HG02610 (cell line): ENCODE measurements around the gene ANKRD37.
A peak's percentile ranks its signal among the peaks of the same experiment; 100 is the strongest.

Experiments used
- ATAC-seq: cut with Tn5 transposase; IDR thresholded peaks from one replicate; pipeline ENCODE4 v1.9.1; 2021; ENCODE audit warnings: mild to moderate bottlenecking, moderate library complexity; ENCODE audit not compliant: unreplicated experiment

Gene ANKRD37

DNA sequence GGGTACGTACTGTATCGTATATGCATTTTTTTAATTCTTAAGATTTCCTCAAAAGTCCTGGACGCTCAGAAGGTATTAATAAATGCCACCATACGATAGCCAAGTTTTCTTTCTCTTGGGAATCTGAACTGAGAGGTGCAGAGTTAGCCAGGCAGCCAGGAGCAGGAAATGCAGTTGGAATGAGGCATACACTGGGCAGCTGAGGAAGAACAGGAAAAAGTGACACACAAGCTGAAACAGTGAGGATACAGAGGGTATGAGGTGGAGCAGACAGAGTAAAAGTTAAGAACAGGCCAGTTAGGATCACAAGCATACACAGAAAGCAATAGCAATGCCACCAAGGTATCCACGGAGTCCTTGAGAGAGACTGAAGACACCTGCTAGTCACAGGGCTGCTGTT is 15.8 kb downstream of the ANKRD37 start:
- no peak for ATAC-seq

DNA sequence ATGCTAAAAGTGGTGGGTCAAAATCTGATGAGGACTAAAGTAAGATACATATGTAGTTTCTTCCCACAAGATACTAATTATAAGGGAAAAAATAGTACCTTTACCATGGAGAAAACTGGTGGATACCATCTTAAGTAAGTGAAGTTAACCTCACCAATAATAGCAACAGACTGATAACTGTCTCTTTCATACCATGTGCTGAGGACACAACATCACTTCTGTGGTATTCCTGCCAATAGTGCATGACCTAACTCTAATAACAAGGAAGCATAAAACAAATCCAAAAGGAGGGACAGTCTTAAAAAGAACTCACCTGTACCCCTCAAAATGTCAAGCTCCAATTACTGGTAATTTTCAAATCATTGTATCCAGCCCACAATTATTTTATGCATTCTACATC is 20.3 kb downstream of the ANKRD37 start:
- no peak for ATAC-seq

DNA sequence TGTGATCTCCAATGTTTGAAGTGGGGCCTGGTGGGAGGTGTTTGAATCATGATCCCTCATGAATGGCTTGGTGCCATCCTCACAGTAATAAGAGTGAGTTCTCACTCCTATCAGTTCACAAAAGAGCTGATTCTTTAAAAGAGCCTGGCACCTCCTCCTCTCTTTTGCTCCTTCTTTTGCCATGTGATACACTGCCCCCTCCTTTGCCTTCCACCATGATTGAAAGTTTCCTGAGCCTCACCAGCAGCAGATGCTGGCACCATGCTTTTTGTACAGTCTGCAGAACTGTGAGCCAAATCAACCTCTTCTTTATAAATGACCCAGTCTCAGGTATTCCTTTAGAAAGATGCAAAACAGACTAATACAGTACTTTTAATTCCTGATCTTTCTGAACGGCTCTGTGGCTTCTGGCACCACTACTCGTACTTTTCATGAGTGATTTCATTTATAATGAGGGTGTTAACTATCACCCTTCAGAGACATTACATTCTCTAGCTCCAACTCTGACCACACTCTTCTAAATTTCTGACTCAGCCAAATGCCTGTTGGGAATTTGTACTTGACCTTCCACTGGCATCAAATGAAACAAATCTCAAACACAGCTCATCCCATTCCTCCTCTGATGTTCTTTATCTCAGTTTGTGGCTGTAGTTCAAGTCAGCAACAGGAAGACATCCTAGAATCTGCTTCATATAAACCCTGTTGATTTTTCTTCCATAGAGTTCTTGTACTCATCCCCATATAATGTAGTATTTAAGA is 24.9 kb downstream of the ANKRD37 start:
- ATAC-seq = no peak

DNA sequence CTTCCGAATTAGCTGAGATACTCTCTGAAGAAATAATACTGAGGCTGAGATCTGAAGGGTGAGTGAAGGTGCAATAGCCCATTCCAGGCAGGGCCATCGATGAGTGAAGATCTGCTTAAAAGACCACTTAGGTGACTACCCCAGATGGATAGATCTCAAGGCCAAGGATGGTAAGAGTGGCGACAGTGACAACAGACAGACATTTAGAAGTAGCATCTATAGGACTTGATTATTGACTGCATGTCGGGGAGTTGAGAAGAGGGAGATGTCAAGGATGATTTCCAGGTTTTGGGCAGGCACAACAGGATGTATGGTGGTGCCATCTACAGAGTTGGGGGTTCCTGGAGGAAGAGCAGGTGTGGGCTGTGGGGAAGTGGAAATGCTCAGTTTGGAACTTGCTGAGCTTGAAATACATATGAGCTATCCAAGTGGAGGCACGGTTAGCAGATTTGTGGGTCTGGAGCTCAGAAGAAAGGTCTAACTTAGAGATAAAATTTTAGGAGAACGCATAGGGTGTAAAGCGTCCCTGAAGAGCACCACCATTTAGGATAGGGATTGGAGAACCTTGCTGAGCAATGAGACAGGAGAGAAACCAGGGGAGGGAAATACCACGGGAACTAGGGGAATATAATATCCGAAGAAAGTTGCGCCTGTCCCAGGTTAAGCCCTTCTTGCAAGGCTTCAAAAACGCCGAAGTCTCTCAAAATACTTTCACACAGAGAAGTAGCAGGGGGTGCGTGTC is 28.4 kb downstream of the ANKRD37 start:
- peak; percentile 16 for ATAC-seq

DNA sequence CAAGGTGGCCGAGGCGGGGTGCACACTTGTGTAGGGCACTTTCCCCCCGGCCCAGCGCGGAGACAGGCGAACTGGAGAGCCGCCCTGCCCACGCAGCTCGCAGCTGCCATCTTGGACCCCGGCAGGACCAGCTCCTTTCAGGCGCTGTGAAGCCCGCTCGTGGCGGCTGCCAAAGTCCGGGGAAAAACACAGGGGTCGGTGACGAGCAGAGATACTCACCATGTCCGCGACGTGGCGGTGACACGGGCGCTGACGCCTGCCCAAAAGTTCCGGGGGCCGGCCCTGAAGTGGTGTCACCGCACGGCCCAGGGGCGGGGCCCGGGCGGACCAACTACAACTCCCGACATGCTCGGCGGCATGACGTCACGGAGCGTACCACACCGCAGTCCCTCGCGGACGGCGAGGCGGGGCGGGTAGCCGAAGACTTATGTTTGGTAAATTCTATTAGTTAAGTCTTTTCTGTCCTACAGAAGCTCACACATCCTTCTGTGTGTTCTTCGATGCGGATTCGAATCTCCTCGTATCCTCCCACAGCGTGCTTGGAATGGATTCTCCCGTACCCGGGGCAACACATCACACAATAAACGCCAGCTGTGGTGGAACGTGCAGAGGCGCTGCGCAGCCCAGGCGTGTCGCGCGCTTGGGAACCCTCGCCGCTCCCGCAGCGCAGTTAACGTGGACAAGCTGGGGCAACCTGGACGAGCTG is 29.2 kb downstream of the ANKRD37 start, which contains the start of gene UFSP2:
UFSP2 (minus strand) TSS at position 318 of the 706 bp plus-strand sequence; CDS start at position 222, 96 bp downstream.
- ATAC-seq = peak; percentile 90

DNA sequence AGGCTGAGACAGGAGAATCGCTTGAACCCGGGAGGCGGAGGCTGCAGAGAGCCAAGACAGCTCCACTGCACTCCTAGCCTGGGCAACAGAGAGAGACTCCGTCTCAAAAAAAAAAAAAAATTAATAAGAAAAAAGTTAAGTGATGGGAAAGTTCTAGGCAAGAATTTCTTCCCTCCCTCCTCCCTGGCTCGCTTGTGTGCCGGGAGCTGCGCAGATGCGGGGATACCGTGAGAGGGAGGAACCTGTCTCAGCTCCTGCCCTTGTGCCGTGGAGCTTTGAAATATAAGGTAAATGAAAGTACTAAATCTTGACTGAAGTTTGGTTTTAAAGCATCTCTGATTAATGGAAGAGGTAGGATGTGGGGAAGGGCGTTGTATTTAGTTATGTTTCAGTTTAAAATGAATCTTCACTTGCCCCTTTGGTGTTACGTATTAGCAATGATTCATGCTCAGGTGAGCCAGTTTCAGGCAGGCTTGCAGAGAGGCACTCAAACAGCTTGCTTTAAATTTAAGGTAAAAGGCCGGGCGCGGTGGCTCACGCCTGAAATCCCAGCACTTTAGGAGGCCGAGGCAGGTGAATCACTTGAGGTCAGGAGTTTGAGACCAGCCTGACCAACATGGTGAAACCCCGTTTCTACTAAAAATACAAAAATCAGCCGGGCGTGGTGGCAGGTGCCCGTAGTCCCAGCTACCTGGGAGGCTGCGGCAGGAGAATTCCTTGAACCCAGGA is 30.5 kb downstream of the ANKRD37 start:
- ATAC-seq = no peak

DNA sequence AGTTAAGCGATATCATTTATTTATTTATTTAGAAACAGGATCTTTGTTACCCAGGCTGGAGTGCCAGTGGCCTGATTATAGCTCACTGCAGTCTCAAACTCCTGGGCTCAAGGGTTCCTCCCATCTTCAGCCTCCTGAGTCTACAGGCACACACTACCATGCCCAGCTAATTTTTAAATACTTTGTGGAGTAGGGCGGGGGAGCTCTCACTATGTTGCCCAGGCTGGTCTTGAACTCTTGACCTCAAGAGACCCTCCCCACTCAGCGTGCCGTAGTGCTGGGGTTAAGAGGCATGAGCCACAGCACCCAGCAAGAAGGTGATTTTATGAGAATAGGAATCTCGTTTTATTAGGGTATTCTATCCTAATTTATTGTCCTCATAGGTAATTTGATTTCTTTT is 33.0 kb downstream of the ANKRD37 start:
- ATAC-seq = no peak

DNA sequence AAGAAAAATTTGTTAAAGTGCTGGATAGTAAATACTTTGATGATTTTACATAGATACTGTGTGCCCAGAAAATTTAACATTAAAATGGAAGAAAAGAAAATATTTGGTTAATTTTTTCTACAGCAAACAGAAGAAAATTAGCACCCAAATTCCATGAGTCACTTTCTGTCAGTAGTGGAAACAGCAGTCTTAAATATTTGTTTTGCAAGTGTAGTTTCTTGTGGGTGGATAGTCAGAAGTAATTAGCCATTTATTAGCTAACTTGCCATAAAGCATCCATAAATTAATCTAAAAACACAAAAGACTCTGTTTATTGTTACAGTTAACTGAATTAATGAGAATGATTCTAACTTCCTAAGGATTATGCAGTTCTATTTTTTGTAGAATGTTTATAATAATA is 38.8 kb downstream of the ANKRD37 start:
- no peak for ATAC-seq

DNA sequence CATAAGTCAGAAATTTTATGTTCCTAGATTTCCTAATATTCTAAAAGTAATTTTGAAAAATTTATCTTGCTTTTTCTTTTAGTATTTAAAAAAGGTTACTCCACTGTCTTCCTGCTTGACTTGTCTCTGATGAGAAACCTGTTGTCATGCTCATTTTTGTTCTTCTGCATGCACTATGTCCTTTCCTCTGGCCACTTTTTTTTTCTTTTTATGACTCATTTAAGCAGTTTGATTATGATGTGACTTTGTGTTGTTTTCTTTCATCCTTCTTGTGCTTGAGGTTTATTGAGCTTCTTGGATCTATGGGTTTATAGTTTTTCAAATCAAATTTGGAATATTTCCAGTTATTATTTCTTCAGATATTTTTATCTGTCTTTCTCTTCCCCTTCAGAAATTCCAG is 41.2 kb downstream of the ANKRD37 start:
- peak; percentile 92 for ATAC-seq

DNA sequence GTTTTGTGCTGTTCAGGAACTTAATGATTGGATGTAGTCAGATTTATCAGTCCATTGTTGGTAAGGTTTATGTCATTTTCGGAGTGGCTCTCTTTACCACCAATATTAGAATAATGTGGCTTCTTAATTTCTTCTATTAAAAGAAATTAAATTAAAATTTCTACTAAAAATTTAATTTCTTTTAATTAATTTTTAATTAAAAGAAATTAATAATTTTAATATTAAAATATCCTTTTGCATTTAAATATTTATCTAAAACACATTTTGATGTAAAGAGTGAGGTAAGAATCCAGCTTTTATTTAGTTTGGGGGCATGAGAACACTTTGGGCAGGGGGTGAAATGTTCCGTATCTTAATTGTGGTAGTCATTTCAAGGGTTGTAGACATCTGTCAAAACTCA is 44.8 kb downstream of the ANKRD37 start:
- no peak for ATAC-seq

DNA sequence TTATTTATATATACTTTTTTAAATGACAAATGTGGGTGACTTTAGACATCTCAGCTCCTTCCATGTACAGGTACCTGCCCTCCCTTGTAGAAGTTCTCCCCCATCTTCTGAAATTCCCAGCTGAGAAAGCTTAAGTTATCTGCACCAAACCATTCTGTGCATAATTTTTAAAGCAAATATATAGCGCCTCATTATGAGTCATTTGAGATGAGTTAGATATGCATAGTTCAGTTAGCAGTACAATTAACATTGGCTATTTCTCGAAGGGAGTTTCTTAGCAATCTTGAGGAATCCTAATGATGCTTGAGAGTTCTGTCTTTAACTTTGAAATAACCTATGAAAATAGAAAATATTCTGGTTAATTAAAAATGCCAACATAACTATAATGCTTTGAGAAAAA is 48.6 kb downstream of the ANKRD37 start:
- ATAC-seq = no peak
